Aorta (tissue), 5 donors: Measurements from ENCODE around the gene TEX26. TPM values are rescaled to one million over a fixed set of nuclear protein-coding genes. Genes with fewer than 3 reads are reported as not detected.

Source experiments
- ATAC-seq: fragments of 200-7000 bp; cut with Tn5 transposase; one replicate; pipeline ENCODE4 v1.9.1; 2022; ENCODE audit warnings: moderate library complexity; ENCODE audit not compliant: low FRiP score
- DNase-seq, 2 donors: peaks; one replicate each; pipeline ENCODE4 v3.0.0-alpha.2; 2020
- H3K27ac ChIP-seq, 2 donors: one replicate each; pipeline ENCODE4 v1.5.1; 2013; ENCODE audit warnings: low read length in 2 of 2, mild to moderate bottlenecking in 2 of 2, moderate library complexity in 2 of 2, control low read depth in 1 of 2, inconsistent platforms in 1 of 2, low read depth in 1 of 2
- H3K27me3 ChIP-seq, 2 donors: one replicate each; pipeline ENCODE4 v1.6.1; 2013; ENCODE audit warnings: control low read depth in 1 of 2, low read length in 1 of 2, mild to moderate bottlenecking in 1 of 2, moderate library complexity in 1 of 2; ENCODE audit not compliant: insufficient read depth in 2 of 2, control insufficient read depth in 1 of 2
- H3K36me3 ChIP-seq, 2 donors: one replicate each; pipeline ENCODE4 v1.6.1; 2013; ENCODE audit warnings: control low read depth in 1 of 2, low read length in 1 of 2, mild to moderate bottlenecking in 1 of 2; ENCODE audit not compliant: insufficient read depth in 2 of 2, control insufficient read depth in 1 of 2
- H3K4me1 ChIP-seq, 2 donors: one replicate each; pipeline ENCODE4 v1.6.1; 2013; ENCODE audit warnings: low read length in 2 of 2, control low read depth in 1 of 2, mild to moderate bottlenecking in 1 of 2, moderate library complexity in 1 of 2; ENCODE audit not compliant: insufficient read depth in 2 of 2, control insufficient read depth in 1 of 2
- H3K4me3 ChIP-seq, 2 donors: one replicate each; pipeline ENCODE4 v1.5.1; 2013; ENCODE audit warnings: low read length in 2 of 2, control low read depth in 1 of 2, mild to moderate bottlenecking in 1 of 2
- H3K9me3 ChIP-seq: one replicate; pipeline ENCODE4 v1.6.1; 2013; ENCODE audit warnings: mild to moderate bottlenecking, low read length; ENCODE audit not compliant: control insufficient read depth
- WGBS, 2 donors: extraction: QIAGEN DNeasy Blood & Tissue Kit; methylation state at CpG; one replicate each; pipeline ENCODE4 v1.1.7; 2013; 5-methylcytosine and 5-hydroxymethylcytosine counted together
- intact Hi-C, 2 donors: fragments of 100-400 bp; cut with DNase I; formaldehyde crosslinking; loops; one replicate each; pipeline versions ENCODE4 v1.14.2 to v1.15.0; 2022
- polyA plus RNA-seq, 2 donors: library from polyadenylated mRNA; stranded (reverse); fragments of 200-250 nt; gene quantifications; one replicate each; pipeline ENCODE4 v1.2.3, GENCODE V29; 2013
- total RNA-seq, 2 donors: library from RNA; stranded (reverse); fragmentation: NEBNext Ultra II Directional; extraction: Animal tissue kit (Norgen Biotek cat#: 25700); gene quantifications; one replicate each; pipeline ENCODE4 v1.2.1, GENCODE V29; 2021
- donor health status: healthy with polysubstance abuse.
- donor health status: Bipolar disorder and iron deficiency.
- donor health status: DM: no; HTN: no; CAD: no.
- donor health status: DM: no; HTN: no; CAD: no.
- donor health status: DM: yes; HTN: yes; CAD: no.

Gene TEX26
- total and polyA plus RNA-seq, 4 donors, result 0.24 TPM; not detected in 3

DNA sequence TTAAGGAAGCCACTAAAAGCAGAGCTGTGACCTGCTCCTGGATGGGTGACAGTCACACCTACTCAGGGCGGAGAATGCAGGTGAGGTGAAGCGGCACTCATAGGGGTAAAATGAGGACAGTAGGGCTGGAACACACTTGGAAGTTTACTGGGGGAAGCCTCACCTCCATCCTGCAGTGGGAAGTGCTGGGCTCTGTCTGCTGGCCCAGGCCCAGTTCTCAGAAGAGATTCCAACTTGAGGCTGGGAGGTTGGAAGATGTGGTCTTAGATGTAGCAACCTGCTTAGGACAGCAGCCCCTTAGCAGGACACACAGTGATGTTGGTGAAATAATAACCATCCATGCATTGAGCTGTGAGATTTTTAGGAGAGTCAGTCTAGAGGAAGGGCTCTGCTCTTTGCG is 21.8 kb upstream of the TEX26 start:
- H3K4me1 ChIP-seq, result peaks cover 0 to 18% of the 10 kb centered on the region in 2 donors
- DNase-seq, result no peak
- intact Hi-C loops, result loop anchor here in 1 of 2 donors (5.0 kb wide), 1 partner anchor 67 kb away; no protein-coding TSS in a partner anchor

DNA sequence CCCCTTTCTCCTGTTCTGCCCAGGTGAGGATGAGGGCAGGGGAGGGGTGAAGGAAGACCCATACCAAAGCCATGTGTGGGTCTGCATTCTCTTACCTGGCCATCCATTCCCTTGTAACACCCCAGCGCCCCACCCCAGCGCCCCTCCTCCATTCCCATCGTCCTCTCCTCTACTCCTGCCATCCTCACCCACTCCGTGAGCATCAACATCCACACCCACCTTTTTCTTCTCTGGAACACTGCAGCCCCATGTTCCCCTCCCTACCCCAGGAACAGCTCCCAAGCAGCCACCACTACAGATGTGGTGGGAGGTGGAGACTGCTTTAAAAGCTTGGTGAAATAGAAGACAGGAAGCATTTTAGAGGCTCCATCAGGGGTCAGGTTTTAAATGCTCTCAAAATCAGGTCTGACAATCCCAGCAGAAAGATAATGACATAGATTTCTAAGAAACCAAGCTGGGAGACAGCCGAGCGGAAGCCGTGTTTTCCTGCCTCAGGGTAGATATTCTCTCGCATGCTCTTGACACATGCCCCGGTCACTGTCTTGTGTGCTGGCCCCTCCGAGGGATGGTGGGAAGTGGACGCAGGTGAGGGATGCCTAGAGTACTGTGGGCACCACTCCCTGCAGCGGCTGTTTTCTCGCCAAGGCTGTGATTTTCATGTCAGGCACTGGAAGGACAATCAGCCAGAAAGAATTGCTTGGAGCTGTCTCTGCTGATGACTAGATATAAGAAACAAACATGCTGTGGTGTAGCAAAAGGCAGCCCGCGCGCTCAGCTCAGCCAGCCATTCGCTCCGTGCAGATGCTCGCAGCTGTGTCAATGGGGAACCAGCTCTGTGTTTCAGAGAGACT is 16.5 kb upstream of the TEX26 start:
- Histone ChIP-seq H3K4me3 (no peak overlapping the region), H3K9me3 (no peaks in the 10 kb centered on the region), H3K36me3 (peaks cover under 1 to 1% of the 10 kb centered on the region in 2 donors), H3K27me3 (no peaks in the 10 kb centered on the region), H3K27ac (no peak overlapping the region), H3K4me1 (peaks cover 0 to 12% of the 10 kb centered on the region in 2 donors)
- DNase-seq (no peak), ATAC-seq (peak; percentile 30)
- 91% methylated on average over 19 of the region's 19 CpGs for WGBS, 2 donors
- intact Hi-C loops, result loop anchor here in 1 of 2 donors (5.0 kb wide), 1 partner anchor 61 kb away; no protein-coding TSS in a partner anchor

More for the DNA sequence above, 21.8 kb upstream of the TEX26 start:
- 98 to 100% methylated on average over 3 of the region's 3 CpGs for WGBS, 2 donors
- H3K36me3 ChIP-seq, result no peaks in the 10 kb centered on the region
- no peaks in the 10 kb centered on the region for H3K9me3 ChIP-seq
- peak overlapping the region in 1 of 2 donors; percentile 4 for H3K4me3 ChIP-seq
- no peaks in the 10 kb centered on the region for H3K27me3 ChIP-seq
- H3K27ac ChIP-seq, result peak overlapping the region in 1 of 2 donors; percentile 37
- ATAC-seq, result no peak

DNA sequence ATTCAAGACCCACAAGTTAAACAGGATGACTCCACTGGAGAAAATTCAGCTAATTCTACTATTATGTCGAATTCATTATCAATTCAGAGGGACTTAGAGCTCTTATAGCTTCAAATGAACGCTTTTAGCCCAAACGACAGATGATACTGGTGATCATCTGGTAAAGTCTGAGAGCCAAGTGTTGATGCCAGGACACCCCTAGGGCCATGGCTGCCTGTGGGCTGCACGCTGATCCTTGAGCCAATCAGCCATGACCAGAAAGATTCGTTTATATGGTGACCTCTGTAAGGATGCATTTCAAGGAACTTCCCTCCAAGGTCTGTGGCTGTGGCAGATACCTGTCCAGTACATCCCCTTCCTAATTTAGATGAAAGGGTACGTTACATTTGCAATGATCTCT is 15.5 kb upstream of the TEX26 start:
- ATAC-seq, result no peak

DNA sequence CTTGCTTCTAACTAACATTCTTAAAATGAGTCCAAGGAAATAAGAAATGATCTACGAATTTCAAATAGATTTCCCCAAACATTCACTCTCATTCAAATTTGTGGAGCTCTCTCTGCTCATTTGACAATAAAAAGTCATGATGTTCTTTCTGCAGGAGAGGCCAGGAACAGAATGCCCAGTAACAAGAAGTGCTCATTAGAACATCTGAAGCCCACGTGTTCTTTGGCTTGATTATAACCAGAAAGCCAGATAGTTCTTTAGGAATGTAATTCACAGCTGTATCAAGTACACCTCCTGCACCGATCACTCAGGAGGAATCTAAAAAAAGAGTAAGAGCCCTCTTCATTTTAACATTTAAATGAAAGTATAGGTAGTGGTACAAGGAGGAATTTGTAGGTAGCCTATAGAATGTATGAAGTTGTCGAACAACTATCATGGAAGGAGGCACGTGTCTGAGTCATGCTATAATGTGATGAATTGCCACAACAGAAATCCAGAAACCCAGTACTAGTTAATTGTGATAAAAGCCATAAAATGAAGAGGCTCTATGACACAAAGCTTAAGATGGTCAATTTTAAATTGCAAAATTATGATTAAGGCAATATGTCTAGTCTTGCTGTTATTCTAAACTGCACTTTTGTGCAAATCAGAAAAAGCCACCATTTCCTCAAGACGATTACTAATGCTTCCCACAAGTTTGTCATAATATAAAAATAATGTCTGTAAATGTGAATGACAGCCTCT is 13.6 kb upstream of the TEX26 start:
- Histone ChIP-seq H3K4me3 (no peak overlapping the region), H3K27me3 (no peaks in the 10 kb centered on the region), H3K9me3 (no peaks in the 10 kb centered on the region), H3K4me1 (peaks cover 0 to 4% of the 10 kb centered on the region in 2 donors), H3K36me3 (peaks cover 2 to 11% of the 10 kb centered on the region in 2 donors), H3K27ac (no peak overlapping the region)
- ATAC-seq, result no peak
- intact Hi-C loops, result loop anchor here in 1 of 2 donors (5.0 kb wide), 1 partner anchor 58 kb away; no protein-coding TSS in a partner anchor
- no peak for DNase-seq
- 63 to 75% methylated on average over 6 of the region's 6 CpGs for WGBS, 2 donors

More for the DNA sequence above, 15.5 kb upstream of the TEX26 start:
- Histone ChIP-seq H3K4me3 (no peak overlapping the region), H3K9me3 (no peaks in the 10 kb centered on the region), H3K36me3 (peaks cover 2 to 3% of the 10 kb centered on the region in 2 donors), H3K27ac (no peak overlapping the region), H3K4me1 (peaks cover 0 to 10% of the 10 kb centered on the region in 2 donors), H3K27me3 (no peaks in the 10 kb centered on the region)
- DNase-seq, result no peak
- 89 to 90% methylated on average over 6 of the region's 6 CpGs for WGBS, 2 donors
- intact Hi-C loops, result loop anchor here in 1 of 2 donors (5.0 kb wide), 1 partner anchor 60 kb away; no protein-coding TSS in a partner anchor

DNA sequence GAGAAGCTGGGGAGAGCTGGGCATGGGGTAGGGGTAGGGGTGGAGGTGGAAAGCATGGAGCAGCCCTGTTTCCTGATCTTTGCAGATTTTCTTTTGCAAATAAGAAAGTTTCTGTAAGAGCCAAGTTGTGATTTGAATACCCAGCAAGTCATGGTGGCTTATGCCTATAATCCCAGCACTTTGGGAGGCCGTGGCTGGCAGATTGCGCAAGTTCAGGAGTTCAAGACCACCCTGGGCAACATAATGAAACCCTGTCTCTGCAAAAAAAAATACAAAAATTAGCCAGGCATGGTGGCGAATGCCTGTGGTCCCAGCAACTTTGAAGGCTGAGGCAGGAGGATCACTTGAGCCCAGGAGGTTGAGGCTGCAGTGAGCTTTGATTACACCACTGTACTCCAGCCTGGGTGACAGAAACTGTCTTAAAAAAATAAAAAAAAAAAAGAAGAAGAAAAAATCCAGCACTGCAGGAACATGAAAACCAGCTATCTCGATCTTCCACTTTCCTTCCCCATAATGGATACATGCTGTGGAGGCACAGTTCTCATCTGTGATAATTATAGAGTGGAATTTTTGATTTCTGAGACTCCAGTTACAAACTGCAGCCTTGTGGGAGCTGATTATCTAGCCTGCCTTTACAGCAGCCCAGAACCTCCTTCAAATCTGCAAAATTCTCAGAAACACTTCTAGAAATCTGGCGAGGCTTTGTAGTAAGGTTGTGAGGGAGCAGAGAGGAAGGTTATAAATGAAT is 12.1 kb upstream of the TEX26 start:
- DNase-seq (no peak), ATAC-seq (no peak)
- H3K4me3 ChIP-seq, result no peak overlapping the region
- intact Hi-C loops, result no loop called here
- H3K9me3 ChIP-seq, result no peaks in the 10 kb centered on the region
- peaks cover 0 to 2% of the 10 kb centered on the region in 2 donors for H3K4me1 ChIP-seq
- H3K36me3 ChIP-seq, result peaks cover 5 to 11% of the 10 kb centered on the region in 2 donors
- WGBS, 2 donors, result 89 to 91% methylated on average over 5 of the region's 5 CpGs
- no peak overlapping the region for H3K27ac ChIP-seq
- H3K27me3 ChIP-seq, result no peaks in the 10 kb centered on the region

DNA sequence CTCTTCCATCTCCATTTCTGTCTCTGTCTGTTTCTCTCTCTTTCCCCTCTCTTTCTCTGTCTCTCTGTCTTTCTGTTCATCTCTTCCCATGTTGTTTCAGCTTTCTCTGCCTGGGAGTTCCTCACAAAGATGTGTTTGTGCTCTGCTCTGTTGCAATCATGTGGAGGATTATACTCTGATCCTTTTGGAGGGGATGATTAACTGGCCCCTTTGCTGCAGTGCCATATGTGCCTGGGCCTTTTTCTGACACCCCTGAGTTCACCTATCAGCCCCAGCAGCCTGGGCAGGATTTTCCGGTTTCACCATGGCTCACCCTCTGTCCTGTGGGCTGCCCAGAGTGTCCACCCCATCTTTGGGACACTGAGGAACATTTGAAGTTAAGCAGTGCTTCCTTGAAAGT is 9.0 kb upstream of the TEX26 start:
- 87% methylated on average over 1 of the region's 1 CpG for WGBS, 2 donors
- H3K9me3 ChIP-seq, result no peaks in the 10 kb centered on the region
- no peaks in the 10 kb centered on the region for H3K27me3 ChIP-seq
- H3K36me3 ChIP-seq, result peaks cover 5 to 11% of the 10 kb centered on the region in 2 donors
- no peak overlapping the region for H3K27ac ChIP-seq
- DNase-seq (no peak), ATAC-seq (no peak)
- H3K4me1 ChIP-seq, result no peaks in the 10 kb centered on the region
- intact Hi-C loops, result no loop called here
- H3K4me3 ChIP-seq, result no peak overlapping the region

DNA sequence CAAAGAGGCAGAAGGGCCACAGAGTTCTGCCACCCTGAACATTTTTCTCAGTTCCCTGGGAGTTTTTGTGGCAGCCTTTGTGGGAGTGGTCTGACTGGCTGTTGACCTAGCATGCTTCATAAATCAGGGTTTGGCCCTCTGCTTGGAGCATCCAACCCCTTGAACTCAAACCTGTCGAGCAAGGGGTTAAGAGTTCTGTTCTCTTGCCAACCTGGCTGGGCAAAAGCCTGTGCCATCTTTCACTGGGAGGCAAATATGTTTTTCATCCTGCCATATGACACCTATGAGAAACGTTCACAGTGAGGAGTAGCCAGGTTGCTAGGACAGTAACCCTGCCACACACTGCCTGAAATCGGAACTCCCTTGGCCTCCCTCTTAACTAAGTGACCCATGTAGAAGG is 7.7 kb upstream of the TEX26 start:
- Histone ChIP-seq H3K27me3 (no peaks in the 10 kb centered on the region), H3K4me1 (no peaks in the 10 kb centered on the region), H3K27ac (no peak overlapping the region), H3K4me3 (no peak overlapping the region), H3K36me3 (peaks cover 5 to 11% of the 10 kb centered on the region in 2 donors), H3K9me3 (no peaks in the 10 kb centered on the region)
- intact Hi-C loops, result no loop called here
- 56 to 58% methylated on average over 3 of the region's 3 CpGs for WGBS, 2 donors
- no peak for DNase-seq
- ATAC-seq, result no peak

DNA sequence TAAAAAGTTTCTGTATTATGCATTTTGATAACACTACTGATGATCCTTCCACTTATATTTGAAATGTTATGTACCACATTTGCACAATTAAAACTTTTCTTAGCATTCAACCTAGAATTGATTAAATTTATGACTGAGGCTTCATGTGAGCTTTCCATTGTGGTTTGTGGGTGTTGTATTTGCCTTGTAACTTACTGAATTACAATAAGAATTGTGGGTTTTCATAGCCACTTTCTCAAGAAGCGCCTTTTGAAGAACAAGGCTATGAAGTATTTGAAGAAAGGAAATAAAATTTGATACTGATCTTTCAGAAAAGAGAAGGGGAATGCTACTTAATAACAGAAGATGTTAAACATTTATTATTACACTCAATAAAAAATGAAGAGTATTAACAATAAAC is 7.0 kb upstream of the TEX26 start:
- 93 to 100% methylated on average over 1 of the region's 1 CpG for WGBS, 2 donors
- intact Hi-C loops, result no loop called here
- Histone ChIP-seq H3K27ac (no peak overlapping the region), H3K36me3 (peaks cover 5 to 11% of the 10 kb centered on the region in 2 donors), H3K9me3 (no peaks in the 10 kb centered on the region), H3K4me3 (no peak overlapping the region), H3K4me1 (no peaks in the 10 kb centered on the region), H3K27me3 (no peaks in the 10 kb centered on the region)
- no peak for ATAC-seq
- no peak for DNase-seq
